Gastrocnemius medialis (tissue), 4 donors: Measurements from ENCODE around the gene BICD1. TPM values are rescaled to one million over a fixed set of nuclear protein-coding genes. Genes with fewer than 3 reads are reported as not detected.

Experiments used
- ATAC-seq, 2 donors: fragments of 150-250 bp; one replicate each; pipeline ENCODE4 v1.9.1; 2016
- DNase-seq, 2 donors: peaks; one replicate each; pipeline ENCODE4 v3.0.0-alpha.2; 2019
- H3K27ac ChIP-seq, 4 donors: fragments of 200-600 bp; sonication (generic); 1 replicate in 1 of 4; 2 replicates in 3 of 4; pipeline ENCODE4 v1.5.1; 2016 to 2018; ENCODE audit warnings: mild to moderate bottlenecking in 2 of 4, moderate library complexity in 1 of 4
- H3K27me3 ChIP-seq, 3 donors: fragments of 200-600 bp; sonication (generic) in 2 of 3; 1 replicate in 1 of 3; 2 replicates in 2 of 3; pipeline versions ENCODE4 v1.5.1 to v1.6.0; 2016 to 2019; ENCODE audit warnings: mild to moderate bottlenecking in 1 of 3, moderate library complexity in 1 of 3
- H3K36me3 ChIP-seq, 2 donors: fragments of 200-600 bp; sonication (generic) in 1 of 2; one replicate each; pipeline ENCODE4 v1.5.1; 2017 to 2018
- H3K4me1 ChIP-seq, 2 donors: fragments of 200-600 bp; sonication (generic) in 1 of 2; one replicate each; pipeline ENCODE4 v1.5.1; 2016 to 2017; ENCODE audit warnings: mild to moderate bottlenecking in 2 of 2
- H3K4me3 ChIP-seq, 4 donors: fragments of 200-600 bp; sonication (generic) in 3 of 4; 1 replicate in 1 of 4; 2 replicates in 3 of 4; pipeline ENCODE4 v1.5.1; 2016 to 2019; ENCODE audit warnings: mild to moderate bottlenecking in 2 of 4
- H3K9me3 ChIP-seq, 3 donors: fragments of 200-600 bp; sonication (generic) in 2 of 3; 1 replicate in 1 of 3; 2 replicates in 2 of 3; pipeline ENCODE4 v1.5.1; 2016 to 2019
- CTCF ChIP-seq, 5 experiments: fragments of 450-650 bp in 3 of 5; fragments of 200-600 bp in 2 of 5; sonication (generic) in 2 of 5; IDR thresholded peaks in 4 of 5; conservative IDR thresholded peaks in 1 of 5; 1 replicate in 4 of 5; 2 replicates in 1 of 5; pipeline ENCODE4 v1.5.1; 2016 to 2019; ENCODE audit warnings: antibody characterized with exemption in 5 of 5, mild to moderate bottlenecking in 3 of 5, moderate library complexity in 3 of 5
- POLR2A ChIP-seq, 2 donors: fragments of 450-650 bp; IDR thresholded peaks; one replicate each; pipeline ENCODE4 v1.6.1; 2017; ENCODE audit warnings: antibody characterized with exemption in 2 of 2, mild to moderate bottlenecking in 2 of 2, moderate library complexity in 2 of 2
- in situ Hi-C, 4 donors: fragments of 200-750 bp; cut with MboI; loops; one replicate each; pipeline versions ENCODE4 v1.15.0 to v1.8.0; 2017; ENCODE audit warnings: low sequenced_read_pairs in 4 of 4
- intact Hi-C: fragments of 100-400 bp; cut with DNase I; formaldehyde crosslinking; loops from one replicate; pipeline ENCODE4 v1.15.1; 2023; ENCODE audit warnings: low total_unique reads
- total RNA-seq, 4 donors: library from RNA; depleted of rRNA; stranded (reverse); fragments of >200 nt; gene quantifications; one replicate each; pipeline versions ENCODE4 v1.1.0 to v1.2.3, GENCODE V29; 2016

BICD1 gene
- total RNA-seq, 4 donors from 2014 or later, result 1.4 to 2.3 (median 2.0) TPM

GRCh38 chr12:32151552-32151951 is 44.9 kb downstream of the BICD1 start:
- ATAC-seq (no peak), DNase-seq (no peak)
- TF ChIP-seq POLR2A (IDR thresholded peaks at IDR 0.05) (no peak), CTCF (IDR thresholded peaks at IDR 0.05 in 4 of 5, conservative IDR thresholded peaks at IDR 0.05 in 1 of 5) (no peak)
- H3K4me3 ChIP-seq, result no peak overlapping the region
- intact Hi-C loops, result no loop called here
- H3K27ac ChIP-seq, result no peak overlapping the region
- no peaks in the 10 kb centered on the region for H3K9me3 ChIP-seq
- peaks cover 0 to 2% of the 10 kb centered on the region in 2 donors for H3K4me1 ChIP-seq
- no peaks in the 10 kb centered on the region for H3K36me3 ChIP-seq
- in situ Hi-C loops, result no loop called here
- no peaks in the 10 kb centered on the region for H3K27me3 ChIP-seq

- no peak for DNase-seq
- Histone ChIP-seq H3K4me1 (peaks cover 0 to 2% of the 10 kb centered on the region in 2 donors), H3K4me3 (no peak overlapping the region), H3K27me3 (no peaks in the 10 kb centered on the region), H3K36me3 (no peaks in the 10 kb centered on the region), H3K9me3 (no peaks in the 10 kb centered on the region), H3K27ac (no peak overlapping the region)
- no peak for ATAC-seq
- in situ Hi-C loops, result no loop called here
- intact Hi-C loops, result no loop called here
- TF ChIP-seq CTCF (IDR thresholded peaks at IDR 0.05 in 4 of 5, conservative IDR thresholded peaks at IDR 0.05 in 1 of 5) (no peak), POLR2A (IDR thresholded peaks at IDR 0.05) (no peak)
Measured at GRCh38 chr12:32155041-32155440, 48.4 kb downstream of the BICD1 start.

- Histone ChIP-seq H3K36me3 (no peaks in the 10 kb centered on the region), H3K4me3 (no peak overlapping the region), H3K9me3 (no peaks in the 10 kb centered on the region), H3K27me3 (no peaks in the 10 kb centered on the region), H3K4me1 (peaks cover 0 to 2% of the 10 kb centered on the region in 2 donors), H3K27ac (no peak overlapping the region)
- no peak for ATAC-seq
- TF ChIP-seq POLR2A (IDR thresholded peaks at IDR 0.05), result no peak
- no peak for TF ChIP-seq CTCF (IDR thresholded peaks at IDR 0.05 in 4 of 5, conservative IDR thresholded peaks at IDR 0.05 in 1 of 5)
- intact Hi-C loops (no loop called here), in situ Hi-C loops (no loop called here)
- no peak for DNase-seq
Measured at GRCh38 chr12:32155961-32156529, 49.4 kb downstream of the BICD1 start.

- no peak overlapping the region for H3K27ac ChIP-seq
- ATAC-seq, result no peak
- intact Hi-C loops (no loop called here), in situ Hi-C loops (no loop called here)
- peaks cover 0 to 2% of the 10 kb centered on the region in 2 donors for H3K4me1 ChIP-seq
- H3K4me3 ChIP-seq, result no peak overlapping the region
- no peaks in the 10 kb centered on the region for H3K9me3 ChIP-seq
- no peak for DNase-seq
- TF ChIP-seq POLR2A (IDR thresholded peaks at IDR 0.05), result no peak
- TF ChIP-seq CTCF (IDR thresholded peaks at IDR 0.05 in 4 of 5, conservative IDR thresholded peaks at IDR 0.05 in 1 of 5), result no peak
- H3K36me3 ChIP-seq, result no peaks in the 10 kb centered on the region
- no peaks in the 10 kb centered on the region for H3K27me3 ChIP-seq
Measured at GRCh38 chr12:32158525-32158924, 51.9 kb downstream of the BICD1 start.

- DNase-seq, result no peak
- Histone ChIP-seq H3K4me1 (peaks cover 0 to 2% of the 10 kb centered on the region in 2 donors), H3K27ac (peak overlapping the region in 2 of 4 donors; percentile 5 to 38), H3K27me3 (no peaks in the 10 kb centered on the region), H3K9me3 (no peaks in the 10 kb centered on the region), H3K4me3 (no peak overlapping the region), H3K36me3 (no peaks in the 10 kb centered on the region)
- TF ChIP-seq CTCF (IDR thresholded peaks at IDR 0.05 in 4 of 5, conservative IDR thresholded peaks at IDR 0.05 in 1 of 5) (no peak), POLR2A (IDR thresholded peaks at IDR 0.05) (no peak)
- in situ Hi-C loops (no loop called here), intact Hi-C loops (no loop called here)
- ATAC-seq, result no peak
Measured at GRCh38 chr12:32159381-32159780, 52.7 kb downstream of the BICD1 start.
